Neural cell (in vitro differentiated cells): Measurements from ENCODE around the gene PARVB. TPM values are rescaled to one million over a fixed set of nuclear protein-coding genes. Genes with fewer than 3 reads are reported as not detected.

Source experiments
- H2AFZ ChIP-seq: fragments of 200-600, 300-800 bp; sonication (generic), shearing (Covaris generic); 2 replicates; pipeline ENCODE4 v1.6.0; 2014; ENCODE audit warnings: low read depth, mild to moderate bottlenecking, antibody characterized with exemption, low read length, moderate library complexity
- H3F3A ChIP-seq: fragments of 200-600 bp; shearing (Covaris generic); 2 replicates; pipeline ENCODE4 v1.6.1; 2016; ENCODE audit warnings: mild to moderate bottlenecking, moderate library complexity, mixed read lengths, antibody characterized with exemption, low read length; ENCODE audit not compliant: insufficient read depth, poor library complexity, severe bottlenecking
- H3K27ac ChIP-seq: fragments of 200-600, 300-800 bp; sonication (generic), shearing (Covaris generic); 2 replicates; pipeline ENCODE4 v1.5.1; 2014; ENCODE audit warnings: mild to moderate bottlenecking, low read length, moderate library complexity
- H3K27me3 ChIP-seq: fragments of 300-800, 200-600 bp; sonication (generic), shearing (Covaris generic); 2 replicates; pipeline ENCODE4 v1.6.0; 2014; ENCODE audit warnings: mild to moderate bottlenecking, low read depth, low read length, moderate library complexity; ENCODE audit not compliant: insufficient read depth
- H3K36me3 ChIP-seq: fragments of 300-800, 200-600 bp; sonication (generic), shearing (Covaris generic); 2 replicates; pipeline ENCODE4 v1.5.1; 2014; ENCODE audit warnings: mild to moderate bottlenecking, antibody characterized with exemption, low read length, moderate library complexity; ENCODE audit not compliant: insufficient read depth
- H3K4me2 ChIP-seq: fragments of 300-800, 200-600 bp; sonication (generic), shearing (Covaris generic); 2 replicates; pipeline ENCODE4 v1.6.0; 2014; ENCODE audit warnings: mild to moderate bottlenecking, low read length
- H3K4me3 ChIP-seq: fragments of 300-800, 200-600 bp; sonication (generic), shearing (Covaris generic); 2 replicates; pipeline ENCODE4 v1.5.1; 2014; ENCODE audit warnings: mild to moderate bottlenecking, low read length, moderate library complexity
- H3K79me2 ChIP-seq: fragments of 200-600 bp; shearing (Covaris generic); replicated peaks from 2 replicates; pipeline ENCODE4 v1.6.0; 2014; ENCODE audit warnings: mild to moderate bottlenecking, low read length, moderate library complexity; ENCODE audit not compliant: insufficient read depth
- H3K9ac ChIP-seq: fragments of 300-800, 200-600 bp; sonication (generic), shearing (Covaris generic); 2 replicates; pipeline ENCODE4 v1.6.1; 2016; ENCODE audit warnings: mild to moderate bottlenecking, low read length, mixed read lengths
- H3K9me2 ChIP-seq: fragments of 200-600 bp; shearing (Covaris generic); 2 replicates; pipeline ENCODE4 v1.6.1; 2016; ENCODE audit warnings: mild to moderate bottlenecking, low read length, mixed read lengths; ENCODE audit not compliant: insufficient read depth
- H3K9me3 ChIP-seq: fragments of 200-600, 300-800 bp; sonication (generic), shearing (Covaris generic); 2 replicates; pipeline ENCODE4 v1.6.1; 2016; ENCODE audit warnings: mild to moderate bottlenecking, mixed run types, low read length, moderate library complexity, mixed read lengths
- H4K20me1 ChIP-seq: fragments of 200-600 bp; shearing (Covaris generic); 2 replicates; pipeline ENCODE4 v1.6.1; 2016; ENCODE audit warnings: mild to moderate bottlenecking, mixed run types; ENCODE audit not compliant: insufficient read depth
- EP300 ChIP-seq: fragments of 450-650 bp; conservative IDR thresholded peaks from 2 replicates; pipeline ENCODE4 v1.6.1; 2014; ENCODE audit warnings: antibody characterized with exemption, mild to moderate bottlenecking, moderate library complexity; ENCODE audit not compliant: poor library complexity, severe bottlenecking
- EZH2 ChIP-seq: fragments of 200-600, 300-800 bp; shearing (Covaris generic), sonication (generic); IDR thresholded peaks from 2 replicates; pipeline ENCODE4 v1.6.1; 2014; ENCODE audit warnings: antibody characterized with exemption, low read length, borderline replicate concordance, mild to moderate bottlenecking; ENCODE audit not compliant: insufficient read depth, poor library complexity, severe bottlenecking
- MXI1 ChIP-seq: fragments of 450-650 bp; conservative IDR thresholded peaks from 2 replicates; pipeline ENCODE4 v1.6.1; 2014; ENCODE audit warnings: antibody characterized with exemption, mild to moderate bottlenecking; ENCODE audit not compliant: poor library complexity, severe bottlenecking
- POLR2AphosphoS5 ChIP-seq: IDR thresholded peaks from 2 replicates; pipeline ENCODE4 v1.6.1; 2012
- RAD21 ChIP-seq: fragments of 450-650 bp; conservative IDR thresholded peaks from 2 replicates; pipeline ENCODE4 v1.6.1; 2014; ENCODE audit warnings: antibody characterized with exemption, mild to moderate bottlenecking, moderate library complexity
- REST ChIP-seq: IDR thresholded peaks from 2 replicates; pipeline ENCODE4 v1.6.1; 2012; ENCODE audit warnings: borderline replicate concordance
- SMC3 ChIP-seq: fragments of 450-650 bp; conservative IDR thresholded peaks from 2 replicates; pipeline ENCODE4 v1.6.1; 2014; ENCODE audit warnings: antibody characterized with exemption, mild to moderate bottlenecking, moderate library complexity; ENCODE audit not compliant: poor library complexity
- TAF1 ChIP-seq: IDR thresholded peaks from 2 replicates; pipeline ENCODE4 v1.6.1; 2012; ENCODE audit warnings: low read depth
- polyA plus RNA-seq: library from polyadenylated mRNA; depleted of rRNA; stranded (reverse); fragments of >200 nt; gene quantifications from 2 replicates; pipeline ENCODE4 v1.2.3, GENCODE V29; 2014
- TF ChIP-seq, protein P1 (sequence below): fragments of 450-650 bp; IDR thresholded peaks from 2 replicates; pipeline ENCODE4 v1.5.1; 2014; ENCODE audit warnings: antibody characterized with exemption, mild to moderate bottlenecking, moderate library complexity; ENCODE audit not compliant: poor library complexity, severe bottlenecking

PARVB gene
- polyA plus RNA-seq, 1 donor from 2014 or later: 1.2 TPM

- no peak overlapping the region for H2AFZ ChIP-seq
- H3K9me2 ChIP-seq: no peaks in the 10 kb centered on the region
- H3K4me2 ChIP-seq: no peak overlapping the region
- no peak overlapping the region for H3K4me3 ChIP-seq
- H3F3A ChIP-seq: no peaks in the 10 kb centered on the region
- H3K36me3 ChIP-seq: no peaks in the 10 kb centered on the region
- TF ChIP-seq EZH2 (no peak), MXI1 (no peak), TAF1 (no peak), POLR2AphosphoS5 (no peak), SMC3 (no peak), RAD21 (no peak), EP300 (no peak), REST (no peak)
- TF ChIP-seq, protein P1, sequence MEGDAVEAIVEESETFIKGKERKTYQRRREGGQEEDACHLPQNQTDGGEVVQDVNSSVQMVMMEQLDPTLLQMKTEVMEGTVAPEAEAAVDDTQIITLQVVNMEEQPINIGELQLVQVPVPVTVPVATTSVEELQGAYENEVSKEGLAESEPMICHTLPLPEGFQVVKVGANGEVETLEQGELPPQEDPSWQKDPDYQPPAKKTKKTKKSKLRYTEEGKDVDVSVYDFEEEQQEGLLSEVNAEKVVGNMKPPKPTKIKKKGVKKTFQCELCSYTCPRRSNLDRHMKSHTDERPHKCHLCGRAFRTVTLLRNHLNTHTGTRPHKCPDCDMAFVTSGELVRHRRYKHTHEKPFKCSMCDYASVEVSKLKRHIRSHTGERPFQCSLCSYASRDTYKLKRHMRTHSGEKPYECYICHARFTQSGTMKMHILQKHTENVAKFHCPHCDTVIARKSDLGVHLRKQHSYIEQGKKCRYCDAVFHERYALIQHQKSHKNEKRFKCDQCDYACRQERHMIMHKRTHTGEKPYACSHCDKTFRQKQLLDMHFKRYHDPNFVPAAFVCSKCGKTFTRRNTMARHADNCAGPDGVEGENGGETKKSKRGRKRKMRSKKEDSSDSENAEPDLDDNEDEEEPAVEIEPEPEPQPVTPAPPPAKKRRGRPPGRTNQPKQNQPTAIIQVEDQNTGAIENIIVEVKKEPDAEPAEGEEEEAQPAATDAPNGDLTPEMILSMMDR: no peak
- H3K79me2 ChIP-seq: no peaks in the 10 kb centered on the region
- no peaks in the 10 kb centered on the region for H3K27me3 ChIP-seq
- no peak overlapping the region for H3K9ac ChIP-seq
- no peaks in the 10 kb centered on the region for H4K20me1 ChIP-seq
- H3K27ac ChIP-seq: no peak overlapping the region
- H3K9me3 ChIP-seq: no peaks in the 10 kb centered on the region
These were observed 162.6 kb downstream of the PARVB start for GRCh38 chr22:44186737-44187136.

DNA sequence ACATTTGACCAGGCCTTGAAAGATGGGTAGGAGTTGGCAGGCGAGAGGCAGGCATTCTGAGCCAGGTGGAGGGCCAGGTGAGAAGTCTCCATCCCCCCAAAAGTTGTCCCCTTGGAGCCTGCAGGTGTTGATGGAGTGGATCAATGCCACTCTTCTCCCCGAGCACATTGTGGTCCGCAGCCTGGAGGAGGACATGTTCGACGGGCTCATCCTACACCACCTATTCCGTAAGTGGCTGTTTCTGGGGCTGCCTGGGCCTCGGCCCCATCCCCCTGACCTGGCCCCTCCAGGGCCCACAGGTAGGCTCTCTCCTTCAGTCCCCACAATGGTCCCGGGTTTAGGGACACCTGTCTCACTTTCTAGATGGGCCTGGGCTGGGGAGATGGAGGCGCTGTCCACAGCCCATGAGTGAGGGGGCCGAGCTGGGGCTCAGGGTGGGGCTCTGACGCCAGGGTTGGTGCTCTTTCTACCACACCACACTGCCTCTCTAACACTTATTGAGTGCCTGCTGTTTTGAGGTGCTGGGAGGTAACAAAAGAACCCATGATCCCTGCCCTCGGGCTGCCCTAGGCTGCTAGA, 163.6 kb downstream of the PARVB start:
- no peak overlapping the region for H3K4me2 ChIP-seq
- H3F3A ChIP-seq: no peaks in the 10 kb centered on the region
- H2AFZ ChIP-seq: no peak overlapping the region
- H3K27me3 ChIP-seq: no peaks in the 10 kb centered on the region
- H3K9me2 ChIP-seq: no peaks in the 10 kb centered on the region
- H3K9ac ChIP-seq: no peak overlapping the region
- H3K79me2 ChIP-seq: no peaks in the 10 kb centered on the region
- no peaks in the 10 kb centered on the region for H3K36me3 ChIP-seq
- TF ChIP-seq EZH2: no peak
- TF ChIP-seq, protein P1: no peak
- no peak for TF ChIP-seq RAD21
- no peak for TF ChIP-seq SMC3
- no peak for TF ChIP-seq POLR2AphosphoS5
- TF ChIP-seq EP300: no peak
- H3K9me3 ChIP-seq: no peaks in the 10 kb centered on the region
- H4K20me1 ChIP-seq: no peaks in the 10 kb centered on the region
- no peak overlapping the region for H3K4me3 ChIP-seq
- H3K27ac ChIP-seq: no peak overlapping the region
